ENCODE data around the gene TBC1D8B. TPM values are rescaled to one million over a fixed set of nuclear protein-coding genes. Genes with fewer than 3 reads are reported as not detected.
"Not testable (repeated sequence)": the region's sequence is repeated elsewhere in the genome, so short reads cannot be mapped to it uniquely, and the experiment has no call there.

TBC1D8B gene
- total RNA-seq (100 to 1,000 TPM in 1 of 5 donors, 10 to 100 TPM in 2, 1 to 10 TPM in 2; 7.7 to 117 (median 19.6) TPM), polyA plus RNA-seq (1 to 10 TPM; 2.1 to 3.3 (median 3.2) TPM)
- long read RNA-seq, donor 1 = 0 reads
- long read RNA-seq, donor 2, full-length matches to known transcripts = 3 of 3 reads
- long read RNA-seq, donor 2, partial matches to known transcripts = 0 of 3 reads
- long read RNA-seq, donor 2, other reads (novel, unspliced or antisense) = 0 of 3 reads
- long read RNA-seq, donor 3 = 0 reads
- long read RNA-seq, donor 4 = 0 reads
- long read RNA-seq, donor 5, full-length matches to known transcripts = 2 of 2 reads
- long read RNA-seq, donor 5, partial matches to known transcripts = 0 of 2 reads
- long read RNA-seq, donor 5, other reads (novel, unspliced or antisense) = 0 of 2 reads
- long read RNA-seq, donor 6, full-length matches to known transcripts = 7 of 7 reads
- long read RNA-seq, donor 6, partial matches to known transcripts = 0 of 7 reads
- long read RNA-seq, donor 6, other reads (novel, unspliced or antisense) = 0 of 7 reads
- long read RNA-seq, donor 7, full-length matches to known transcripts = 1 of 1 reads
- long read RNA-seq, donor 7, partial matches to known transcripts = 0 of 1 reads
- long read RNA-seq, donor 7, other reads (novel, unspliced or antisense) = 0 of 1 reads
- long read RNA-seq, donor 8, full-length matches to known transcripts = 1 of 1 reads
- long read RNA-seq, donor 8, partial matches to known transcripts = 0 of 1 reads
- long read RNA-seq, donor 8, other reads (novel, unspliced or antisense) = 0 of 1 reads
- long read RNA-seq, donor 9 = 0 reads
- long read RNA-seq, donor 10, full-length matches to known transcripts = 1 of 1 reads
- long read RNA-seq, donor 10, partial matches to known transcripts = 0 of 1 reads
- long read RNA-seq, donor 10, other reads (novel, unspliced or antisense) = 0 of 1 reads

DNA sequence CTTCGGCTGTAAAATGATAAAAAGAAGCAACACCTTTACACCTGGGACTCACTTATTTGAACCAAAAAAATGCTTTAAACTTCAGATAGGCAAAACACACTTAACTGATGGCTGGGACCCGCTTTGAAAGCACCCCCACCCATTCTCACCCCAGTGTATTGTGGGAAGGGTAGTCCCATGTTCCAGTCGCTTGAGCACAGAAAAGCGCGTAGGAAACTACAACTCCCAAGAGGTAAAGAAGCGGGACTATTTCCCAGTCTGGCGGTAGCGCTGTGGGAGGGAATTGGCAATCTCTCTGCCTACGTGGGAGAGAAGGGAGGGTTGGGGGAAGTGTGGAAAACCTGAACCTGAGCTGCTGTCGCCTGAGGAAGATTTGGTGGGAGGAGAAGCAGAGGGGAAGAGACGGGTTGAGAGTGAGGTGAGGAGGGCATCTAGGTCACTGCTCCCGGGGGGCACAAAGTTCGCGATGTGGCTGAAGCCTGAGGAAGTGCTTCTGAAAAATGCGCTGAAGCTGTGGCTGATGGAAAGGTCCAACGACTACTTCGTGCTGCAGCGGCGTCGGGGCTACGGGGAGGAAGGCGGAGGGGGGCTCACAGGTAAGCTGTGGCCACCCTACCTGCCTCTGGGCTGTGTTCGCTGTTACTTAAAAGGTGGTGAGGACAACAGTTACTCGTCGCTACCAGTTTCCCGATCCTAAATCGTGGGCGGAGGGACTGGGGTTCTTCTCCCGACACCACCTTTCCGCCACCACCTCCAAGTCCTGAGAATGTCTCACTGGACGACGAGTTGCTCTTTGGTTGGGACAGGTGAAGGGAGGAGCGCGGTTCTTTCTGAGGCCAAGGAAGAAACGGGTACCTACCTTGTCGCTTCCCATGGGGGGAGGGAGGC lies at the start of gene TBC1D8B:
Gene TBC1D8B, plus strand, starts transcription at position 286 of the 888 bp plus-strand sequence. Its CDS starts 181 bp downstream, at position 467.
- H3K27ac ChIP-seq = peak within 1 kb of the TSS; percentile 67 to 83 (median 83)
- peaks cover 0 to 7% (median 0%) of the 10 kb centered on the region in 4 donors for H3K4me1 ChIP-seq
- H3K9me3 ChIP-seq = no peaks in the 10 kb centered on the region
- DNase-seq = peak; percentile 83 to 96
- TF ChIP-seq POLR2A (IDR thresholded peaks at IDR 0.05) (peak in 2 of 4 donors; percentile 18 to 45), EP300 (IDR thresholded peaks at IDR 0.05) (no peak), POLR2AphosphoS5 (IDR thresholded peaks at IDR 0.05) (peak; percentile 52 to 80 (median 60))
- H3K36me3 ChIP-seq = no peaks in the 10 kb centered on the region
- 1 to 32% (median 7%) methylated on average over 19 to 36 of the region's 36 CpGs for WGBS, 5 donors
- intact Hi-C loops (cut with DNase I; ENCODE audit: low total_unique reads) = no loop called here
- peaks cover 0 to 14% (median 0%) of the 10 kb centered on the region in 3 donors for H3K27me3 ChIP-seq
- peak within 1 kb of the TSS; percentile 53 to 59 (median 58) for H3K4me3 ChIP-seq

DNA sequence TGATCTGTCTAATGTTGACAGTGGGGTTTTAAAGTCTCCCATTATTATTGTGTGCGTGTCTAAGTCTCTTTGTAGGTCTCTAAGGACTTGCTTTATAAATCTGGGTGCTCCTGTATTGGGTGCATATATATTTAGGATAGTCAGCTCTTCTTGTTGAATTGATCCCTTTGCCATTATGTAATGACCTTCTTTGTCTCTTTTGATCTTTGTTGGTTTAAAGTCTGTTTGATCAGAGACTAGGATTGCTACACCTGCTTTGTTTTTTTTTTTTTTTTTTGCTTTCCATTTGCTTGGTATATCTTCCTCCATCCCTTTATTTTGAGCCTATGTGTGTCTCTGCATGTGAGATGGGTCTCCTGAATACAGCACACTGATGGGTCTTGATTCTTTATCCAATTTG lies 33.2 kb upstream of the TBC1D8B start:
- 48 to 96% (median 84%) methylated on average over 1 of the region's 1 CpG for WGBS, 5 donors
- H3K9me3 ChIP-seq; intact Hi-C loops (cut with DNase I; ENCODE audit: low total_unique reads); H3K27me3 ChIP-seq; H3K4me3 ChIP-seq; H3K4me1 ChIP-seq; DNase-seq; H3K36me3 ChIP-seq; H3K27ac ChIP-seq: not testable (repeated sequence)

DNA sequence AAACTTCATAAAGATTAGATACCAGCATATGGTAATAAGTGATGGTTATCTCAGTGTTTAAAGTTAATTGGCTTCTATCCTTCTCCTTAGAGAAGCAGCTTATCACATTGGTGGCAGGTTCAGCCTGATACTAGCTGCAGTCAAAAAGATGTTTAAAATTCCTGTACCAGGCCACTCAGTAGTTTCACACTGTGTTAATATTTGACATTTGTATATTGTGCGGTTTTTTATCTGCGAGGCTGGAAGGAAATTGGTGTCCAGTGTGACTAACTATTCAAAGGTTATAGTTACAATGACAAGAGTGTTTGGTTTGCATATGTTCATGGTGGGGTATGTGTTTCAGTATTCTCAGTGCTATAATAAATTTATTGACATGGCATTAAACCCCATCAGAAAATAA lies 27.5 kb upstream of the TBC1D8B start:
- intact Hi-C loops (cut with DNase I; ENCODE audit: low total_unique reads) = no loop called here
- TF ChIP-seq POLR2A (IDR thresholded peaks at IDR 0.05) (no peak), POLR2AphosphoS5 (IDR thresholded peaks at IDR 0.05) (peak in 1 of 3 donors; percentile 22)
- 9 to 40% (median 24%) methylated on average over 2 of the region's 2 CpGs for WGBS, 5 donors

DNA sequence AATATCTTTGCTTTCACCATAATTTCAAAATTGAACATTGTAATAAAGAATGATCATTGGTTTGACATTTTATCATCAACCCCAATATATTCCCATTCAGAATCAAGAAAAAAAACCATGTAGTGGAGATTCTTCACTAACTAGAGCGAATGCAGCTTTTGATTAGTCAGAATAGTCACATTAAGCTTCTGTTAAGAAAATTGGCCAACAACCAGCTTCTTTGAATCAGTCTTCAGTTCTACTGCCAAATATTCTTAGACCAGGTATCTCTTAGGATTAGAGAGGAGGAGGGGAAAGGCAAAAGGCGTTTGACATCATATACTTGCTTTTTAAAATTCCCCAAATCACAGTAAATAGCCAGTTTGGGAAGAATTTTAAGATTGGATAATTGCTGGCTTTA lies 22.2 kb upstream of the TBC1D8B start:
- peak overlapping the region in 1 of 5 donors; percentile 27 for H3K27ac ChIP-seq
- intact Hi-C loops (cut with DNase I; ENCODE audit: low total_unique reads) = no loop called here

More for the DNA sequence above, 27.5 kb upstream of the TBC1D8B start:
- Histone ChIP-seq H3K9me3 (peaks cover 0 to 8% (median 0%) of the 10 kb centered on the region in 4 donors), H3K4me1 (no peaks in the 10 kb centered on the region), H3K4me3 (no peak overlapping the region), H3K36me3 (no peaks in the 10 kb centered on the region), H3K27ac (no peak overlapping the region), H3K27me3 (no peaks in the 10 kb centered on the region)
- DNase-seq = peak in 1 of 2 donors; percentile 27

More for the DNA sequence above, 22.2 kb upstream of the TBC1D8B start:
- H3K36me3 ChIP-seq = no peaks in the 10 kb centered on the region
- TF ChIP-seq, protein P1, sequence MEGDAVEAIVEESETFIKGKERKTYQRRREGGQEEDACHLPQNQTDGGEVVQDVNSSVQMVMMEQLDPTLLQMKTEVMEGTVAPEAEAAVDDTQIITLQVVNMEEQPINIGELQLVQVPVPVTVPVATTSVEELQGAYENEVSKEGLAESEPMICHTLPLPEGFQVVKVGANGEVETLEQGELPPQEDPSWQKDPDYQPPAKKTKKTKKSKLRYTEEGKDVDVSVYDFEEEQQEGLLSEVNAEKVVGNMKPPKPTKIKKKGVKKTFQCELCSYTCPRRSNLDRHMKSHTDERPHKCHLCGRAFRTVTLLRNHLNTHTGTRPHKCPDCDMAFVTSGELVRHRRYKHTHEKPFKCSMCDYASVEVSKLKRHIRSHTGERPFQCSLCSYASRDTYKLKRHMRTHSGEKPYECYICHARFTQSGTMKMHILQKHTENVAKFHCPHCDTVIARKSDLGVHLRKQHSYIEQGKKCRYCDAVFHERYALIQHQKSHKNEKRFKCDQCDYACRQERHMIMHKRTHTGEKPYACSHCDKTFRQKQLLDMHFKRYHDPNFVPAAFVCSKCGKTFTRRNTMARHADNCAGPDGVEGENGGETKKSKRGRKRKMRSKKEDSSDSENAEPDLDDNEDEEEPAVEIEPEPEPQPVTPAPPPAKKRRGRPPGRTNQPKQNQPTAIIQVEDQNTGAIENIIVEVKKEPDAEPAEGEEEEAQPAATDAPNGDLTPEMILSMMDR (IDR thresholded peaks at IDR 0.05) = no peak
- no peak overlapping the region for H3K4me3 ChIP-seq
- no peaks in the 10 kb centered on the region for H3K9me3 ChIP-seq
- WGBS, 5 donors = 17 to 45% (median 24%) methylated on average over 2 of the region's 2 CpGs
- no peaks in the 10 kb centered on the region for H3K27me3 ChIP-seq
- peaks cover 0 to 8% (median 0%) of the 10 kb centered on the region in 4 donors for H3K4me1 ChIP-seq
- DNase-seq = no peak
